Panc1 (cell line): Measurements from ENCODE around the gene CEP192. TPM values are rescaled to one million over a fixed set of nuclear protein-coding genes. Genes with fewer than 3 reads are reported as not detected.
A peak's percentile ranks its signal among the peaks of the same experiment; 100 is the strongest.

Source experiments
- ATAC-seq: fragments of 200-7000 bp; cut with Tn5 transposase; 2 replicates; pipeline ENCODE4 v1.9.1; 2020; ENCODE audit warnings: mild to moderate bottlenecking, moderate library complexity
- BruUV-seq: library from RNA; stranded (reverse); fragments of 400-500 nt; replicated peaks from 2 replicates; lab custom pipeline; 2021; lab: Mats Ljungman, UMichigan
- CTCF ChIA-PET: fragments of 300-600 bp; sonication (Branson Sonifier 250); formaldehyde crosslinking; loops from one replicate; lab custom pipeline; 2022; ENCODE audit warnings: antibody characterized with exemption; lab: Charles Lee
- POLR2A ChIA-PET: fragments of 300-600 bp; sonication (Branson Sonifier 250); formaldehyde crosslinking; loops from one replicate; lab custom pipeline; 2022; ENCODE audit warnings: antibody characterized with exemption; lab: Charles Lee
- DNase-seq: peaks from one replicate; pipeline ENCODE4 v3.0.0-alpha.2; 2010; ENCODE audit warnings: low read depth, low spot score
- H3K27ac ChIP-seq: 2 replicates; pipeline ENCODE4 v1.5.1; 2011; ENCODE audit warnings: mild to moderate bottlenecking, low read length, inconsistent platforms
- H3K27me3 ChIP-seq: fragments of 200-500 bp; sonication (Bioruptor generic); 2 replicates; pipeline ENCODE4 v1.6.0; 2014; ENCODE audit warnings: low read length, inconsistent platforms; ENCODE audit not compliant: control insufficient read depth, insufficient read depth
- H3K36me3 ChIP-seq: fragments of 200-500 bp; sonication (Bioruptor generic); 2 replicates; pipeline ENCODE4 v1.5.1; 2014; ENCODE audit warnings: inconsistent platforms, mild to moderate bottlenecking, low read length, moderate library complexity; ENCODE audit not compliant: control insufficient read depth, insufficient read depth
- H3K4me1 ChIP-seq: 2 replicates; pipeline ENCODE4 v1.5.1; 2011; ENCODE audit warnings: inconsistent platforms, mild to moderate bottlenecking, low read length, moderate library complexity; ENCODE audit not compliant: control insufficient read depth, insufficient read depth
- H3K4me3 ChIP-seq, 2 experiments: 2 replicates each; pipeline ENCODE4 v1.5.1; 2011 to 2012; ENCODE audit warnings: low read depth in 2 of 2, low read length in 2 of 2, mild to moderate bottlenecking in 2 of 2, inconsistent platforms in 1 of 2, moderate library complexity in 1 of 2
- H3K9me3 ChIP-seq: fragments of 200-500 bp; sonication (Bioruptor generic); 2 replicates; pipeline ENCODE4 v1.5.1; 2014; ENCODE audit warnings: low read depth, mild to moderate bottlenecking, inconsistent platforms, low read length, moderate library complexity; ENCODE audit not compliant: control insufficient read depth, insufficient read depth
- CTCF ChIP-seq: fragments of 450-650 bp; IDR thresholded peaks from 2 replicates; pipeline ENCODE4 v1.5.1; 2017; ENCODE audit warnings: mild to moderate bottlenecking
- POLR2AphosphoS5 ChIP-seq: IDR thresholded peaks from 2 replicates; pipeline ENCODE4 v1.6.1; 2012; ENCODE audit warnings: mild to moderate bottlenecking, low read depth, low read length, moderate library complexity
- SIN3A ChIP-seq: IDR thresholded peaks from 2 replicates; pipeline ENCODE4 v1.6.1; 2012; ENCODE audit warnings: low read depth, mild to moderate bottlenecking, low read length, moderate library complexity, borderline replicate concordance; ENCODE audit not compliant: insufficient read depth
- TCF7L2 ChIP-seq: IDR thresholded peaks from 2 replicates; pipeline ENCODE4 v1.6.1; 2011; ENCODE audit warnings: mild to moderate bottlenecking, low read depth, low read length, inconsistent platforms
- in situ Hi-C: cut with HindIII; loops from 2 replicates; pipeline ENCODE4 v1.10.0; 2016; ENCODE audit warnings: low sequenced_read_pairs, low pct_unique_long_range_greater_than_20kb
- intact Hi-C: fragments of 100-400 bp; cut with micrococcal nuclease; formaldehyde crosslinking; loops from one replicate; pipeline ENCODE4 v1.10.0; 2022; ENCODE audit not compliant: unreplicated experiment
- total RNA-seq: library from RNA; stranded (reverse); gene quantifications from one replicate; pipeline ENCODE4 v1.2.1, GENCODE V29; 2021; ENCODE audit not compliant: unreplicated experiment
- TF ChIP-seq, protein P1 (sequence below), 2 experiments: IDR thresholded peaks; 2 replicates each; pipeline ENCODE4 v1.6.1; 2011 to 2012; ENCODE audit warnings: low read depth in 2 of 2, control low read depth in 1 of 2, low read length in 1 of 2, mild to moderate bottlenecking in 1 of 2, moderate library complexity in 1 of 2; ENCODE audit not compliant: insufficient read depth in 1 of 2

CEP192 gene
- total RNA-seq, 1 experiment from 2014 or later = 27.2 TPM

DNA sequence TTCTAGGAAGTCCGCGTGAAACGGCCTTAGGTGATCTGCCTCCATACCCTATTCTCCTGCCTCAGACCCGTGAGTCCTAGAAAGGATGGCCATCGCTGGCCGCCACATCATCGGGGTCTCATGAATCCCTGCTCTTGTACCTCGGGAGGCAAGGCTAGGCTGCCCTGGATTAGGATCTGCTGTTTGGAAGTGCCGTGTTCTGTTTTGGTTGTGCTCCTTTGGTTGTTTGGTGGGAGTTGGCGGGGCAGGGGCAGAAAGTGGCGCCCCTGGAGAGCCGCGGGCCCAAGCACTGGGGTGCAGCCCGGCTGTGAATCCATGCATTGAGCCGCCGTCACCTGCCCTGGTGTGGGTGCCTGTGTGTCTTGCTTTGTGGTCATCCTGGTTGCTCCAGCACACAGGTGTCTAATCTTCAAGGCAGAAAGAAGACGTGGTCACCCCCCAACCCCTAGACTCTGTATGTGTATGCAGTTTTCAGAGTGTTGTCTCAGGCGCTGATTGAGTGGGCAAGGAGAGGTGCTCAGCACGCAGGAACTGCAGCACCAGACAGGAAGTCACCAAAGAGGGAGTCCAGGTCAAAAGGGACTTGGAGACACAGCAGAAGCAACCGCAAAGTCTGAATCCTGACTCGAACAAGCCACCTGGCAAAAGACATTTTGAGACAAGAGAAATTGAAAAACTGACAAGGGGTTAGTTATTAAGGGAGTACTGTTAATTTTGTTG lies 147.4 kb downstream of the CEP192 start:
- H3K4me3 ChIP-seq = peak overlapping the region; percentile 34 to 47
- H3K4me1 ChIP-seq = no peaks in the 10 kb centered on the region
- DNase-seq = no peak
- no peaks in the 10 kb centered on the region for H3K9me3 ChIP-seq
- intact Hi-C loops = loop anchor here (10.0 kb wide), 1 partner anchor 64 kb away; no protein-coding TSS in a partner anchor
- H3K27me3 ChIP-seq = no peaks in the 10 kb centered on the region
- in situ Hi-C loops = no loop called here
- ATAC-seq = no peak
- ChIA-PET CTCF (no interaction called here), POLR2A (no interaction called here)
- BruUV-seq = no TSS peak
- H3K36me3 ChIP-seq = no peaks in the 10 kb centered on the region
- peak overlapping the region; percentile 18; the same call in 1 of the 2 replicates for H3K27ac ChIP-seq
- TF ChIP-seq POLR2AphosphoS5 = no peak
- TF ChIP-seq TCF7L2 = no peak
- TF ChIP-seq SIN3A = no peak
- TF ChIP-seq CTCF = no peak
- TF ChIP-seq, protein P1, sequence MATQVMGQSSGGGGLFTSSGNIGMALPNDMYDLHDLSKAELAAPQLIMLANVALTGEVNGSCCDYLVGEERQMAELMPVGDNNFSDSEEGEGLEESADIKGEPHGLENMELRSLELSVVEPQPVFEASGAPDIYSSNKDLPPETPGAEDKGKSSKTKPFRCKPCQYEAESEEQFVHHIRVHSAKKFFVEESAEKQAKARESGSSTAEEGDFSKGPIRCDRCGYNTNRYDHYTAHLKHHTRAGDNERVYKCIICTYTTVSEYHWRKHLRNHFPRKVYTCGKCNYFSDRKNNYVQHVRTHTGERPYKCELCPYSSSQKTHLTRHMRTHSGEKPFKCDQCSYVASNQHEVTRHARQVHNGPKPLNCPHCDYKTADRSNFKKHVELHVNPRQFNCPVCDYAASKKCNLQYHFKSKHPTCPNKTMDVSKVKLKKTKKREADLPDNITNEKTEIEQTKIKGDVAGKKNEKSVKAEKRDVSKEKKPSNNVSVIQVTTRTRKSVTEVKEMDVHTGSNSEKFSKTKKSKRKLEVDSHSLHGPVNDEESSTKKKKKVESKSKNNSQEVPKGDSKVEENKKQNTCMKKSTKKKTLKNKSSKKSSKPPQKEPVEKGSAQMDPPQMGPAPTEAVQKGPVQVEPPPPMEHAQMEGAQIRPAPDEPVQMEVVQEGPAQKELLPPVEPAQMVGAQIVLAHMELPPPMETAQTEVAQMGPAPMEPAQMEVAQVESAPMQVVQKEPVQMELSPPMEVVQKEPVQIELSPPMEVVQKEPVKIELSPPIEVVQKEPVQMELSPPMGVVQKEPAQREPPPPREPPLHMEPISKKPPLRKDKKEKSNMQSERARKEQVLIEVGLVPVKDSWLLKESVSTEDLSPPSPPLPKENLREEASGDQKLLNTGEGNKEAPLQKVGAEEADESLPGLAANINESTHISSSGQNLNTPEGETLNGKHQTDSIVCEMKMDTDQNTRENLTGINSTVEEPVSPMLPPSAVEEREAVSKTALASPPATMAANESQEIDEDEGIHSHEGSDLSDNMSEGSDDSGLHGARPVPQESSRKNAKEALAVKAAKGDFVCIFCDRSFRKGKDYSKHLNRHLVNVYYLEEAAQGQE (IDR thresholded peaks at IDR 0.05; ENCODE audit: insufficient read depth in 1 of 2, low read depth in 2 of 2, low read length in 1 of 2) = no peak

DNA sequence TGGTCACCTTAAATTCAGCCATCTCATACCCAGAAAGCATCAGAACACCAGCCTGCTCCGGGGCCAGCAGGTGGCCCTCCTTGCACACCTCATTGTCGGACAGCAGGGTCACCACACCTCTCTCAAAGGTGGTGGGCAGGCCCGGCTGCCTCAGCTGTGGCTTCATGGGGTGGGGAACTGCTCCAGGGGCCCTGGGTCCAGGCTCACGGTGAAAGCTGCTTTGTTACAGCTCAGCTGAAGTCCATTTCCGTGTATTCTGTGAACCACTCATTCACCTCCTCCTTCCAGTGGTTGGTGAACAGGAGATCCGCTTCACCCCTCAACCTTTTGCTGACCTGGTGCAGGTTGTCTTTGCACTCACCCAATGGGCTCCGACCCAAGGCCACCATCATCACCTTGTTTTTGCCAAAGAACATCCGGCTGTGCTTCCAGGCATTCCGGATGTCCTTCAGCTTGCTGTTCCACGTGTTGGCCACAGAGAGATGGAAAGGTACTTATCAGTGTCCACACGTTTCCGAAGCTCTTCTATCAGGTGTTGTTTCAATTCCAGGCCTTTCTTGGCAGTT lies 148.8 kb downstream of the CEP192 start:
- ChIA-PET POLR2A (no interaction called here), CTCF (no interaction called here)
- Histone ChIP-seq H3K36me3 (no peaks in the 10 kb centered on the region), H3K27me3 (no peaks in the 10 kb centered on the region), H3K27ac (no peak overlapping the region), H3K4me1 (no peaks in the 10 kb centered on the region), H3K4me3 (no peak overlapping the region), H3K9me3 (no peaks in the 10 kb centered on the region)
- ATAC-seq = peak; percentile 57; the same call in 1 of the 2 replicates
- no TSS peak for BruUV-seq
- TF ChIP-seq CTCF (peak; percentile 33), SIN3A (no peak)
- no peak for DNase-seq
- in situ Hi-C loops = no loop called here
- intact Hi-C loops = loop anchor here (10.0 kb wide), 1 partner anchor 65 kb away; no protein-coding TSS in a partner anchor
